Epithelial cell of proximal tubule (primary cell): ENCODE measurements around the gene ADAMTS19. TPM values are rescaled to one million over a fixed set of nuclear protein-coding genes. Genes with fewer than 3 reads are reported as not detected.

Experiments
- DNase-seq: peaks from one replicate; pipeline ENCODE4 v3.0.0-alpha.2; 2011; ENCODE audit warnings: low read depth
- H3K4me3 ChIP-seq: 2 replicates; pipeline ENCODE4 v1.5.1; 2011; ENCODE audit warnings: low read depth, mild to moderate bottlenecking, low read length
- total RNA-seq: library from RNA; depleted of rRNA; stranded (reverse); fragments of >200 nt; gene quantifications from 2 replicates; pipeline ENCODE4 v1.2.3, GENCODE V29; 2015
- TF ChIP-seq, protein P1 (sequence below): conservative IDR thresholded peaks from 2 replicates; pipeline ENCODE4 v1.5.1; 2012; ENCODE audit warnings: low read depth, mild to moderate bottlenecking, low read length

The ADAMTS19 gene
- total RNA-seq, 1 donor from 2014 or later: 0.12 TPM

DNA sequence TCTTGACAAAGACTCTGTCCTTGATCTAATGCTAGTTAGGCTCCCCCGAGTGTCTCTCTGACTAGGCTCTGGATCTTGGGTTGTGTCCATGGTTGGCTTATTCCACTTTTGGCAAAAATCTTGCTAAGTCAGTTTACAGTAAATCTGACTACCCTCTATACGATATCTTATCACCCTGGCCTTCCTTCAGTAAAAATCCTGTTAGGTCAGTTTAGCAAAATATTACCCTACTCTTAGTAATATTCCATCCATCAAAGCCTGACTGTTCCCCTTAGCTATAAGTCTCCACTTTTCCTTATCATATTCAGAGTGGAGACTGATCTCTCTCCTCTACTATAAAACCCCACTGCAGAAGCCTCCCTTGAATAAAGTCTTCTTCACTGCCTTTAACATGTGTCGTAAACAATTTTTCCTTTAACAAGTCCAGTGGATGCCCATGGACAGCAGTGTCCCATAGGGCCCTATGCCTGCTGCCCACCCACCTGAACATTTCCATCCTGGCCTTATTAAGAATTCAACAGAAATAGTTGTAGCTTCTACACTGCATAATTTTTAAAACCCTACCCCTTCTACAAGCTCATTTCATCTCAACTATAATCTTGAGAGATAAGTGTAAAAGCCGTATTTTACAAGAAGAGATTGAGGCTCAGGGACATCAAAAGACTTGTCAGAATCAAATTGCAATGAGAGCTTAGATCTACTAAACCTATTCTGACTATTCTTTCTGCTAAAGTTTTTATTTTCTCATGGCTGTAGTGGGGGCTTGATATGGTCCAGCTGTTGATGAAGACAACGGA lies 310.1 kb downstream of the ADAMTS19 start:
- TF ChIP-seq, protein P1, sequence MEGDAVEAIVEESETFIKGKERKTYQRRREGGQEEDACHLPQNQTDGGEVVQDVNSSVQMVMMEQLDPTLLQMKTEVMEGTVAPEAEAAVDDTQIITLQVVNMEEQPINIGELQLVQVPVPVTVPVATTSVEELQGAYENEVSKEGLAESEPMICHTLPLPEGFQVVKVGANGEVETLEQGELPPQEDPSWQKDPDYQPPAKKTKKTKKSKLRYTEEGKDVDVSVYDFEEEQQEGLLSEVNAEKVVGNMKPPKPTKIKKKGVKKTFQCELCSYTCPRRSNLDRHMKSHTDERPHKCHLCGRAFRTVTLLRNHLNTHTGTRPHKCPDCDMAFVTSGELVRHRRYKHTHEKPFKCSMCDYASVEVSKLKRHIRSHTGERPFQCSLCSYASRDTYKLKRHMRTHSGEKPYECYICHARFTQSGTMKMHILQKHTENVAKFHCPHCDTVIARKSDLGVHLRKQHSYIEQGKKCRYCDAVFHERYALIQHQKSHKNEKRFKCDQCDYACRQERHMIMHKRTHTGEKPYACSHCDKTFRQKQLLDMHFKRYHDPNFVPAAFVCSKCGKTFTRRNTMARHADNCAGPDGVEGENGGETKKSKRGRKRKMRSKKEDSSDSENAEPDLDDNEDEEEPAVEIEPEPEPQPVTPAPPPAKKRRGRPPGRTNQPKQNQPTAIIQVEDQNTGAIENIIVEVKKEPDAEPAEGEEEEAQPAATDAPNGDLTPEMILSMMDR: no peak
- DNase-seq: no peak
- H3K4me3 ChIP-seq: no peak overlapping the region

DNA sequence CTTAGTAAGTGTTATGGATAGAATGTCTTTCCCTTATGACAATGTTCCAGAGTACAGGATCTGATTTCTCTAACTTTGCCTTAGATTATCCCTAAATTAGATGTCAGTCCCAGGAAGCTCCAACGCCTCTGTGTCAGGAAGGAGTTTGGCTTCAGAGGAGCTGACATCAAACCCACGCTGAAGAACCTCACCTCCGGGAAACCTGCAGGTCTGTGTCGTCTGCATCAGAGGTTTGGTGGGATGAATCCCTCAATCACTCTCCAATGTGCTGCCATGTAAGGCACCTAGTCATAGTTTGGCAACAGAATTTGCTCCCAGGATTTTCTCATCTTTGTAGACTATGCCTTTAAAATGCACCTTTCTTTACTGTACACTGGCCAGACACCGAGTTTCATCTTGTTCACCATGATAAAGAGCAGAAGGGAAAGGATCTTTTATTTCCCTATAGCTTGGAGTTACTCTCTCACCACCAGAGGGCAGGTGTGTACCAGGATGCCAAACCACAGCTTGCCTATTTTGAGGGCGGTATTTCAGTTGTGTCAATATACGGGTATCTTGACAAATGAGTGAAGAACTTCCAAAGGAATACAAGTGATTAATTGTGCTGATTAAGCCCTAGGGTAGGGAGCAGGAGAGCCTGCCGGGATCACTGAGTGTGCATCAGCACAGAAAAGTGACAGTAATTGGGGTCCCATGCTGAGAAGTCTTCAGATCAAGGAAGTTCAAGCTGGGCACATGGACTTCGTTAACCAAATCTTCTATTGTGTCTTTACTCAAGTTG lies 311.1 kb downstream of the ADAMTS19 start:
- no peak overlapping the region for H3K4me3 ChIP-seq

DNA sequence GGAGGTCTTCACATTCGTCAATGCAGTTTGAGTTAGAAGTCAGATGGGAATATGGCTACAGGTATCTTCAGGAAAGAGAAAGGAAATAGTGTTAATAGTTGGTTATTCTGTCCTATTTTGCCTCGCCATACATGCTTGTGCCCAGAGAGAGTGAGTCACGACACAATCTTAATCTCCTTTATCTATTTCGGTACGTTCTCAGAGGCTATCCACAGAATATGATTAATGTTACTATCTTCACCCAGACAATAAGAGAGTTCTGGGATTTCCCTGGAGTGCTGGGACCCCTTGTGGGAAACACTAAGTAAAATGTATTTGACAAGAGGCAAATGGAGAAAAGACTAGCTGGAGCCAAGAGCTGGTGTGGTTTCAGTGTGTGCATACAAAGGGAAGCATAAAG lies 313.3 kb downstream of the ADAMTS19 start:
- no peak for DNase-seq
- H3K4me3 ChIP-seq: no peak overlapping the region
- TF ChIP-seq, protein P1: no peak

More for the DNA sequence above, 311.1 kb downstream of the ADAMTS19 start:
- peak; percentile 10 for DNase-seq
- TF ChIP-seq, protein P1: peak; percentile 95

DNA sequence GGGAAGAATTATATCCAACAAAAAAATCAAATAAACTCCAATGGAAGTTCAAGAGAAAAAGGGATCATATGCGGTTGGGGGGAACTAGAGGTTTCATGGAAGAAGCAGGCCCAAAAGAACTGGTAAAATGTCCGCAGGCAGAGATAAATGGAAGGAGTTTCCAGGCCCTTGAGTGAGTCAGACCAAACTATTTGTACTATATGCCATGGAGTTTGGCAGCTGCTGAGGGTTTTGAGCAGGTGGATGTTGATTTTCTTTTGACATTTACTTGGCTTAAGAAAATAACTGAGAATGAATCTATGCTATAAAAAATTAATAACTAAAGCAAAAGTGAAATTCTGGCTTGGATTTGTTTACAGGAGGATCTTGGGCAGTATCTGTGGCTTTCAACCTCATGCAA lies 321.5 kb downstream of the ADAMTS19 start:
- DNase-seq: no peak
- TF ChIP-seq, protein P1: no peak
- H3K4me3 ChIP-seq: no peak overlapping the region
